DMS114 treated with DMSO at 0.1 percent for 48 hours (cell line): ENCODE measurements around the gene PSTPIP1.

Experiments used
- DNase-seq: peaks from one replicate; lab custom pipeline; 2025; ENCODE audit not compliant: unreplicated experiment; lab: John Stamatoyannopoulos, UW

Gene PSTPIP1

GRCh38 chr15:77042245-77042919 lies 47.5 kb downstream of the PSTPIP1 start:
- DNase-seq: no peak

GRCh38 chr15:77042955-77043920 lies 48.3 kb downstream of the PSTPIP1 start:
- DNase-seq: no peak

DNA sequence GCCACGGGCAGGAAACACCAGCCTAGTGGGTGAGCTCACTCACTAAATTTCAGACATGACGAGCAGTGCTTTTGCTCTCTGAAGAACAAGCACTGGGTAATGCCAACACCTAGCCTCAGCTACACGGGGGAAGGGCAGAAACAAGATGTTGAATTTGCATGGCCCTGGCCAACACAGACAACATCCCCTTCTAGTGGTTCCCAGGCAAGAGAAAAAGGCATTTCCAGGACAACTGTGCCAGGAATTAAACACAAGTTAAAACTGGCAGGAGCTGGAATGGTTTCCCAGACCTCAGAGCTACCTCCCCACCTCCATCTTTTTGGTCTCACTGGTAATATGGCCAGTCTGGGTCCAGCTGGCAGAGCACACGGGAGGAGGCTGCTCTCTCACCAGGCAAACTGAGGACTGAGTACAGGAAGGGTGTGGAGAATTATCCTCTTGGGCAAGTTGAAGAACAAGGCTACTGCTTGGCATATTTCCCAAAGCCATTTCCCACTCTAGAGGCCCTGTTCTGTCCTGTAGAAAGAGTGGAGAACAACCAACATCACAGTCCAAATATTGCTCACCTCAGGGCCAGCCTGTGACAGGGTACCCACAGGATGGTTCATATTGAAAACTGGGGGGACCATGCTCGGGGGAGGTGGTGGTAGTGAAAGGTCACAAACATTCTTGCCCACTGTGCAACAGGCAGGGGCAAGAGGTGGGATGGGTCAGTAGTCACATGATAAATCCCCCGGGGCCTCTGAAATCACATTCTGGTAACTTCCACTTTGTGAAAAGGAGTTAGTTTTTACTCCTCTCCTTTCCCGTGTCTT lies 49.5 kb downstream of the PSTPIP1 start:
- no peak for DNase-seq

DNA sequence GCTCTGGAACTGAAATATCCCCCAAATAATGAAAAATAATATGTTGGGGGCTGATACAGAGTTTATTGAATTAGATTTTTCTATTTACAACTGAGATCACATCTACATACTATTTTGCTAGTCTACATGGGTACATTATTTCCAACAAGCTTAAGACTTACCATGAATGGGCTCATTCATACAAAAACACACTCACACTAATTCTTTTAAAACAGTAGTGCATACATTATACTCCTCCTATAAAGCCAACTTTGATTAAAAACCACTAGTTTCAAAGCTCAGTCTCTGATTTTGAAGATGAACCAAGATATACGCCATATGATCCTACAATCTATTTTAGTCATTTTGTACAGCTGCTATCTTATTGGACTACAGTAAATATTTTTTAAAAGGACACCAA lies 51.1 kb downstream of the PSTPIP1 start:
- DNase-seq: no peak

DNA sequence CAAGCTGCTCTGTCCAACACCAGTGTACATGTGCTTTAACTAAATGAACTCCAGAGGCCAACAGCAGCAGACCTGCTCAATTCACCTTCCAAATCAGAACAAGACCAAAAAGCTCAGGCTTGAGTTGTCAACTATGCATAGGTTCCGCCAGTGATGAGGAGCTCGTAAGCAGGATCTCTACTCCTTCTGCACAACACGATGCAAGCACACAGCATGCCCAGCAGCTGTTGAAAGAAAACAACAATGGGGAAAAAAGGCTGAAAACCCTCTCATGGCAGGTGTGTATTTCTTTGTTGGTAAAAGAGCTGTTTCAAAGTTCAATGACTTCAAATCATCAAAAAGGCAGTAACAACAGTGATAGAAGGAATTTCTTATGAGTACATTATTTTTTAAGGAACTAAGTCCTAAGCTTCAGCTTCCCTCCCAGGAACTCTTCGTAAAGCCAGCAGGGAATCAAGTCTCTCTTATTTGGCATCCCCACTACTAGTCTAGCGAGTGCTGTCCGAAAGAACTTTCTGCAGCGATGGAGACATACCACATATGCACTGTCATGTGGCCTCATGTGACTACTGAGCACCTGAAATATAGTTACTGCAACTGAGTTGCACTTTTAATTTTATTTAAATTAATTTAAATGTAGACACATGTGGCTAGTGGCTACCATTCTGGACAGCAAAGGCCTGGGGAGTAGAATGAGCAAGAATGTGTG lies 51.9 kb downstream of the PSTPIP1 start:
- no peak for DNase-seq

- DNase-seq: no peak
Measured at GRCh38 chr15:77048135-77048876, 53.4 kb downstream of the PSTPIP1 start.

DNA sequence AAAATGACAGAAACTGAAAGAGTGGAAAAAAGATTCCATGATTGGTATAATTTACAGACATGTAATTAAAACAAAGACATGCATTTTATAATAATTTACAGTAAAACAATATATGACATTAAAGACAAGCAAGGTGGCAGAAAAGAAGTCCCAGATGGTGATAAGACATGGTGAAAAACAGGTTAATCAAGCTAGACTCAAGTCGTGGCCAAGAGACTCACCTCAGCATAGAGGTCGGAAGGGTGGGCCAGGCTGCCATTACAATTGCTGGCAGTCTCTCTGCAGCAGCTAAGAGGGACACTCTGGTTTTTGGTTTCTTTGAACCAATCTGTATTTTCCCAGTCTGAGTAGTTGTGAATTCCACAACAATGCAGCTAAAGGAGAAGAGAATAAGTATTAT lies 57.6 kb downstream of the PSTPIP1 start:
- DNase-seq: no peak

GRCh38 chr15:77053709-77054108 lies 58.8 kb downstream of the PSTPIP1 start:
- no peak for DNase-seq

- DNase-seq: no peak
Measured at GRCh38 chr15:77057072-77057471, 62.1 kb downstream of the PSTPIP1 start.

DNA sequence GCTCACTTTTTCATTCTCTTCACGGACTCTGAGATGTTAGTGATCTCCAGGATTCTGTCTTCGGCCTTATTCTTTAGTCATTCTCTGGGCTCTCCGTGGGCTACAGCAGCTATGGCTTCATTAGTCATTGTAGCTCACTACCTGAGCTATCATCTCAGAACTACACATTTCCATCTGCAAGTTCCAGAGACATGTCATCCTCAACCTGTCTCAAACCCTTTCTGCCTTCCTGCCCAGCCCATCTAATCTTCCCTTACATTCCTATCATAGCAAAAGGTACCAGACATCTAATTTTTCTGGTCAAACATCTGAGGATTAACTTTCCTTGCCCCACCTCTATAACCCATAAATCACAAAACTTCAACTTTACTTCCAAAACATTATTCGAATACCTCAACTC lies 62.8 kb downstream of the PSTPIP1 start:
- DNase-seq: no peak

DNA sequence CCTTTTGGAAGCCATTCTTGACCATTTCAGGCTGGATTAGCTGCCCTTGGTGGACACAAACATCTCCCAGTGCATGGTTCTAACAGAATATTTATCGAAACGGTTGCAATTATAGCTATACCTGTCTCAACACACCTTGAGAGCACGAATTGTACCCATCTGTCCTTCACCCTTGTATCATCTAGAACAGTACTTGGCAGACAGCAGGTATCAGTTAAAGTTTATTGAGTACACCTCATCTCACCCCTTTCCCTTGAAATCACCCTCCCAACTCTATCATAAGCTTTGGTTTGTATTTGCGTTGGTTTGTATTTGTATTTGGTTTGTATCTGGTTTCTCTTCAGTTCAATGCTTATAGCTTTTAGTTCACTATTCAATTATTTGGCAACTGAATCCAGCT lies 63.5 kb downstream of the PSTPIP1 start:
- no peak for DNase-seq

GRCh38 chr15:77059786-77060361 lies 64.9 kb downstream of the PSTPIP1 start:
- DNase-seq: no peak

DNA sequence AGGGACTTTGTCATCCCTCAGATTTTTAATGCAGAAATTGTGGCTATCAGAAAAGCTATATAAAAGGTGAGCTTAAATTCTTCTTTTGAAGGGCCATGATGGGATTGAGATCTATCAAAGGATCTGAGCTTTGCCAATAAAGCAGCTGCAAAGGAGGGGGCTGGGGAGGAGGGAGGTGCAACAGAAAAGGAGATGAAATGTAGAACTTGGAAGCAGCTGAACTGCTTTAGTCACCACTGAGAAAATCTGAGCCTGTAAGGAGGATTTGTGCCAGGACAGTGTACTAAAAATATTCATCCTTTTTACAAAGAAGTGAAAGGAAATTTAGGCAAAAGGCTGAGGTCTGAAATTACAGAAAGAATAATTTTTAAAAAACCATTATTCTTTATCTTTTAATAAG lies 65.6 kb downstream of the PSTPIP1 start:
- DNase-seq: no peak

- no peak for DNase-seq
Measured at GRCh38 chr15:77063249-77063648, 68.3 kb downstream of the PSTPIP1 start.

GRCh38 chr15:77064063-77064462 lies 69.1 kb downstream of the PSTPIP1 start:
- no peak for DNase-seq

DNA sequence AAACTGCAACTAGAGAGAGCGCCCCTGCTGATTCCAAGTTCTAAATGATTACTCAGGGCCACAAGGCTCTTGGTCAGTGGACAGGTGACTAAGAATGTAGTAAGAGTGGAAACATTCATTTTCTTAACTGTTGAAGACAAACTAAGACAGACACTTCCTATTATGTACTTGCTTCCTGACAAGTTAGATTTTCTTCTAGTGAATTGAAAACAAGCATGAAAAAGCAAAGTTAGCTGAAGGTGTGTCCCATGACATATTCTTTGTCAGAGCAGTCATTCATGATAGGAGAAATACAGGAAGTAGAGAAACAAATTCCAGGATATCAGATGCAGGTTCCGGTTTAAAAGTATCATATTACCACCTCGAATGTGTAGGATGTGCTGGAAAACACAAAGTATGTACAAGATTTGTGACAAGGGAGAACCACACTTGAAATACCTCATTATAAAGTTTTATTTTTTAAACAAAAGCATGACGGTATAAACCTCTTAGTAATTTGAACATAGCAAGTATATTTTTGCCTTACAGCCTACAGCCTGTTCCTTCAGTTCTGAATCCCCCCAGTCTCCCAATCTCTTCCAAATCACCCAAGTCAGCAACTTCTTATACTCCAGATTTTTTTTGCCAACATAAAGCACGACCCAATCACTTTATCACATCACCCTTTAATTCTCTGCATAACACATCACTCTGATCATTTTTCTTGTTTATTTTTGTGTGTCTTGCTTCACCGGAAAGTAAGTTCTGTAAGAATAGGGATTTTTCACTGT lies 69.8 kb downstream of the PSTPIP1 start:
- no peak for DNase-seq

DNA sequence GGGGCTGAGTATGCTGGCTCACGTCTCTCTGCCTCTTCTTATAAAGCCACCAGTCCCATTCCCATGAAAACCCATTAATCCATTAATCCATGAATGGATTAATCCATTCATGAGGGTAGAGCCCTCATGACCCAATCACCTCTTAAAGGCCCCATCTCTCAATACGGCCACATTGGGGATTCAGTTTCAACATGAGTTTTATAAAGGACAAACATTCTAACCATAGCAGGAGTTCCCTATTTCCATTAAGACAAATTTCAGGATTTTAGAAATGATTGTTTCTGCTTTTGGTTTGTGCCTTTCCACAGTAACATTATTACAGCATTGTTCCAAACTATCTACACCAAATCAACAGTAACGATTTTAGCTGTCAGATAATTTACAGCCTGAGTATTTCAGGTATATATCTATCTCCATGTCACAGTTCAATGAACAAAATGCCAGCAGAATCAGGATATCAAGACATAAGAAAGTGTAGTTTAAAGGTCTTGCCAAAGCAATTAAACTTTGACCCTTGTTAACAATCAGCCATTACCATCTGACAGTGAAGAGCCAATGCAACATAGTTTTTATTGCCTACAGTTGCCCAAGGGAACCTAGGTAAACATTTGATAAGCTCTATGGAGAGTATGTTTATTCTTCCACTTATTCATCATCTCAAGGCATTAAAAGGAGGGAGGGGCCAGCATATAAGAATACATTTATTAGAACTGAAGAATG lies 72.2 kb downstream of the PSTPIP1 start:
- DNase-seq: no peak

- no peak for DNase-seq
Measured at GRCh38 chr15:77067691-77068367, 72.9 kb downstream of the PSTPIP1 start.
